H1 (cell line): ENCODE results near the gene SEMA3A. TPM values are rescaled to one million over a fixed set of nuclear protein-coding genes. Genes with fewer than 3 reads are reported as not detected.

Experiments used
- BACH1 ChIP-seq: IDR thresholded peaks from 2 replicates; pipeline ENCODE4 v1.6.1; 2012; ENCODE audit warnings: low read length, improper control_type of control experiment
- CEBPB ChIP-seq: IDR thresholded peaks from 2 replicates; pipeline ENCODE4 v1.6.1; 2012; ENCODE audit warnings: low read depth, low read length
- E2F6 ChIP-seq: IDR thresholded peaks from 2 replicates; pipeline ENCODE4 v1.6.1; 2012; ENCODE audit warnings: inconsistent platforms
- EZH2 ChIP-seq: fragments of 200-600 bp; sonication (generic); IDR thresholded peaks from 2 replicates; pipeline ENCODE4 v1.7.1; 2012; ENCODE audit warnings: low read depth, mild to moderate bottlenecking, moderate library complexity, low read length, inconsistent platforms; ENCODE audit not compliant: severe bottlenecking
- FOSL1 ChIP-seq: IDR thresholded peaks from 2 replicates; pipeline ENCODE4 v1.6.1; 2011; ENCODE audit warnings: mild to moderate bottlenecking, low read depth, low read length, moderate library complexity; ENCODE audit not compliant: insufficient read depth
- PHF8 ChIP-seq: fragments of 200-600 bp; sonication (generic); conservative IDR thresholded peaks from 2 replicates; pipeline ENCODE4 v1.7.1; 2012; ENCODE audit warnings: low read depth, mild to moderate bottlenecking, inconsistent platforms, low read length, moderate library complexity
- POU5F1 ChIP-seq: IDR thresholded peaks from 2 replicates; pipeline ENCODE4 v1.6.1; 2011; ENCODE audit warnings: low read depth, mild to moderate bottlenecking, low read length, moderate library complexity
- SP4 ChIP-seq: IDR thresholded peaks from 2 replicates; pipeline ENCODE4 v1.6.1; 2012; ENCODE audit warnings: low read length, inconsistent platforms
- TAF1 ChIP-seq: IDR thresholded peaks from 2 replicates; pipeline ENCODE4 v1.6.1; 2011; ENCODE audit warnings: mild to moderate bottlenecking, low read depth, low read length
- TBP ChIP-seq: IDR thresholded peaks from 2 replicates; pipeline ENCODE4 v1.6.1; 2011; ENCODE audit warnings: low read depth, low read length, improper control_type of control experiment
- TCF12 ChIP-seq: IDR thresholded peaks from 2 replicates; pipeline ENCODE4 v1.6.1; 2011; ENCODE audit warnings: low read depth, mild to moderate bottlenecking, low read length
- ZNF274 ChIP-seq: IDR thresholded peaks from 2 replicates; pipeline ENCODE4 v1.7.0; 2012; ENCODE audit warnings: low read length, borderline replicate concordance; ENCODE audit errors: extremely low read depth
- polyA plus RNA-seq, 7 experiments: library from polyadenylated mRNA; depleted of rRNA in 3 of 7; stranded (reverse) in 5 of 7; unstranded in 2 of 7; fragments of >200 nt in 5 of 7; fragments of 200-250 nt in 2 of 7; gene quantifications; 1 replicate in 5 of 7; 2 replicates in 1 of 7; 4 replicates in 1 of 7; pipeline versions ENCODE4 v1.2.1 to v1.2.3, GENCODE V29; 2011 to 2013; ENCODE audit warnings: missing spikeins in 2 of 7, mixed read lengths in 2 of 7
- total RNA-seq: library from RNA; stranded (reverse); fragmentation: NEBNext Ultra II Directional; extraction: Animal tissue kit (Norgen Biotek cat#: 25700); gene quantifications from 2 replicates; pipeline ENCODE4 v1.2.1, GENCODE V29; 2021

SEMA3A gene
- total and polyA plus RNA-seq, 2 of the 8 experiments (the other 6 are each of a cell fraction or from before 2014, with no cell fraction given), result 8.1 to 45.9 TPM

DNA sequence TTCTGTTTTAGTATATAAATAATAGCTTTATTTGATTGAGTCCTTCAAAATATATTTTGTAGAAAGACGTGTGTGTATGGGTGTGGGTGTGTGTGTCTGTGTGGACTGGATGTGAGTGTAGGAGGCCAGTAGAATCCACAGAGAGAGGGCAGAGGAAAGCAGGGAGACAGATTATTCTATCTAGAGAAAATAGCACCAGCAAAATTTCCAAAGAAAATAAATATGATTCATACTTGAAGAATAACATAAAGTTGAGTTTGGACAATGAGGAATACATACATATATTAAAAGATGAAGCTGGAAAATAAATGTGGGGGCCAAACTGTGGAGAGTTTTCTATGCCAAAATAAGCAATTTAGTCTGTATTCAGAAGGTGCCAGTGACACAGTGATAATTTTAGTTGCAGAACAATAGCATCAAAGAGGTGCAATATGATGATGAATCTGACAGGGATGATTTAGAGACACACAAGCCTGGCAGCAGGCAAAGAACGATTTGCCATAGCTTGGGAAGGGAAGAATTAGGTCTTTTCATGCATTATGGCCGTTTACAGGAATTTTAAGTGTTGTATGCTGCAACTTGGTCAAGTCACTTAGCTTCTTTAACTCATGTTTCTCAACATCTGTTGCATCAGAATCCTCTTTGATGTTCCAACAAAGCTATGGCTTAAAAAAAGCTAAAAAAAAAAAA is 121.3 kb downstream of the SEMA3A start (continued):
- TF ChIP-seq E2F6 (no peak), TBP (no peak), POU5F1 (no peak), TAF1 (no peak), SP4 (no peak), PHF8 (no peak), ZNF274 (no peak), FOSL1 (no peak), BACH1 (no peak), TCF12 (no peak), CEBPB (no peak), EZH2 (no peak)
